Activated naive CD4-positive, alpha-beta T cell treated with anti-CD3 and anti-CD28 coated beads, Interleukin-2, amount 10 ng/mL, durations not matched to agents 7 days and 5 days (primary cell): Measurements from ENCODE around the gene GSS.
A peak's percentile ranks its signal among the peaks of the same experiment; 100 is the strongest.
"Not testable (repeated sequence)": the region's sequence is repeated elsewhere in the genome, so short reads cannot be mapped to it uniquely, and the experiment has no call there.

Source experiments
- CTCF ChIA-PET: fragments of 350-600 bp; sonication (Branson Sonifier 250); formaldehyde crosslinking; loops from one replicate; lab custom pipeline; 2021; ENCODE audit warnings: antibody characterized with exemption; lab: Charles Lee
- DNase-seq: peaks from one replicate; pipeline ENCODE4 v3.0.0-alpha.2; 2020
- H3K27ac Mint-ChIP-seq: one replicate; pipeline ENCODE4 v1.8.0; 2021; ENCODE audit warnings: mild to moderate bottlenecking, moderate library complexity, mixed read lengths
- H3K27me3 Mint-ChIP-seq: one replicate; pipeline ENCODE4 v1.8.0; 2021; ENCODE audit warnings: mild to moderate bottlenecking, mixed read lengths
- H3K36me3 Mint-ChIP-seq: one replicate; pipeline ENCODE4 v1.8.0; 2021; ENCODE audit warnings: mixed read lengths
- H3K4me1 Mint-ChIP-seq: one replicate; pipeline ENCODE4 v1.8.0; 2021; ENCODE audit warnings: mixed read lengths
- H3K4me3 Mint-ChIP-seq: one replicate; pipeline ENCODE4 v1.8.0; 2021; ENCODE audit warnings: mild to moderate bottlenecking, moderate library complexity, mixed read lengths
- H3K9me3 Mint-ChIP-seq: one replicate; pipeline ENCODE4 v1.8.0; 2021; ENCODE audit warnings: mixed read lengths

The GSS gene

GRCh38 chr20:34907616-34908469 lies 47.8 kb downstream of the GSS start:
- CTCF ChIA-PET: no interaction called here
- Mint-ChIP-seq H3K4me3 (no peak overlapping the region), H3K27ac (no peak overlapping the region), H3K4me1 (peaks cover 8% of the 10 kb centered on the region), H3K27me3 (no peaks in the 10 kb centered on the region), H3K36me3 (peaks cover 31% of the 10 kb centered on the region), H3K9me3 (no peaks in the 10 kb centered on the region)
- no peak for DNase-seq

GRCh38 chr20:34904202-34904621 lies 51.4 kb downstream of the GSS start:
- no peak for DNase-seq
- Mint-ChIP-seq H3K27me3 (no peaks in the 10 kb centered on the region), H3K9me3 (no peaks in the 10 kb centered on the region), H3K4me3 (no peak overlapping the region), H3K36me3 (peaks cover 34% of the 10 kb centered on the region), H3K27ac (no peak overlapping the region), H3K4me1 (peaks cover 8% of the 10 kb centered on the region)
- CTCF ChIA-PET: no interaction called here

GRCh38 chr20:34898731-34899130 lies 56.9 kb downstream of the GSS start:
- H3K27ac Mint-ChIP-seq, DNase-seq, H3K4me1 Mint-ChIP-seq, H3K4me3 Mint-ChIP-seq, H3K27me3 Mint-ChIP-seq, CTCF ChIA-PET, H3K9me3 Mint-ChIP-seq: not testable (repeated sequence)
- H3K36me3 Mint-ChIP-seq: peaks cover 38% of the 10 kb centered on the region

- peaks cover 33% of the 10 kb centered on the region for H3K36me3 Mint-ChIP-seq
- CTCF ChIA-PET, H3K4me1 Mint-ChIP-seq, DNase-seq, H3K9me3 Mint-ChIP-seq, H3K27me3 Mint-ChIP-seq, H3K4me3 Mint-ChIP-seq, H3K27ac Mint-ChIP-seq: not testable (repeated sequence)
Observed at GRCh38 chr20:34898129-34898528, 57.5 kb downstream of the GSS start.

GRCh38 chr20:34896086-34896621 lies 59.5 kb downstream of the GSS start:
- peaks cover 32% of the 10 kb centered on the region for H3K36me3 Mint-ChIP-seq
- H3K27me3 Mint-ChIP-seq: no peaks in the 10 kb centered on the region

GRCh38 chr20:34895465-34895864 lies 60.1 kb downstream of the GSS start:
- DNase-seq: no peak
- Mint-ChIP-seq H3K27me3 (no peaks in the 10 kb centered on the region), H3K36me3 (peaks cover 27% of the 10 kb centered on the region), H3K9me3 (no peaks in the 10 kb centered on the region), H3K27ac (no peak overlapping the region), H3K4me3 (no peak overlapping the region), H3K4me1 (peaks cover 37% of the 10 kb centered on the region)
- CTCF ChIA-PET: interaction anchor here (0.5 kb wide), 1 partner anchor 9 kb away, joined by 3 read pairs; no protein-coding TSS in a partner anchor

More at GRCh38 chr20:34896086-34896621, 59.5 kb downstream of the GSS start:
- CTCF ChIA-PET: no interaction called here
- Mint-ChIP-seq H3K4me1 (peaks cover 30% of the 10 kb centered on the region), H3K9me3 (no peaks in the 10 kb centered on the region), H3K27ac (no peak overlapping the region), H3K4me3 (no peak overlapping the region)
- no peak for DNase-seq

- no peak overlapping the region for H3K4me3 Mint-ChIP-seq
- no peak for DNase-seq
- peaks cover 27% of the 10 kb centered on the region for H3K36me3 Mint-ChIP-seq
- no peaks in the 10 kb centered on the region for H3K9me3 Mint-ChIP-seq
- no peak overlapping the region for H3K27ac Mint-ChIP-seq
- peaks cover 44% of the 10 kb centered on the region for H3K4me1 Mint-ChIP-seq
- CTCF ChIA-PET: no interaction called here
- no peaks in the 10 kb centered on the region for H3K27me3 Mint-ChIP-seq
Observed at GRCh38 chr20:34894723-34895122, 60.9 kb downstream of the GSS start.

- H3K9me3 Mint-ChIP-seq: no peaks in the 10 kb centered on the region
- CTCF ChIA-PET: interaction anchor here (3.9 kb wide), 1 partner anchor 19 kb away, joined by 20 read pairs; the partner anchor contains the start of gene GGT7
- peaks cover 46% of the 10 kb centered on the region for H3K4me1 Mint-ChIP-seq
- H3K27ac Mint-ChIP-seq: no peak overlapping the region
- no peaks in the 10 kb centered on the region for H3K27me3 Mint-ChIP-seq
- H3K4me3 Mint-ChIP-seq: no peak overlapping the region
- H3K36me3 Mint-ChIP-seq: peaks cover 29% of the 10 kb centered on the region
- no peak for DNase-seq
Observed at GRCh38 chr20:34892671-34893070, 62.9 kb downstream of the GSS start.

- Mint-ChIP-seq H3K4me1 (peaks cover 46% of the 10 kb centered on the region), H3K27ac (peak overlapping the region; percentile 59), H3K9me3 (no peaks in the 10 kb centered on the region), H3K36me3 (peaks cover 27% of the 10 kb centered on the region), H3K4me3 (no peak overlapping the region), H3K27me3 (no peaks in the 10 kb centered on the region)
- CTCF ChIA-PET: interaction anchor here (0.9 to 3.9 kb wide), 3 partner anchors 11 to 51 kb away, joined by 3 to 20 read pairs (median 3); partner anchors contain the start of gene GGT7
- DNase-seq: peak; percentile 26
Observed at GRCh38 chr20:34891166-34892062, 64.2 kb downstream of the GSS start.

GRCh38 chr20:34888468-34888867 lies 67.1 kb downstream of the GSS start:
- Mint-ChIP-seq H3K27ac (peak overlapping the region; percentile 1), H3K27me3 (no peaks in the 10 kb centered on the region), H3K4me3 (no peak overlapping the region), H3K36me3 (peaks cover 41% of the 10 kb centered on the region), H3K4me1 (peaks cover 43% of the 10 kb centered on the region), H3K9me3 (no peaks in the 10 kb centered on the region)
- CTCF ChIA-PET: interaction anchor here (0.6 to 0.7 kb wide), 2 partner anchors 67 to 212 kb away, joined by 3 to 4 read pairs; partner anchors contain the start of genes GSS and MYH7B
- no peak for DNase-seq

- no peak overlapping the region for H3K4me3 Mint-ChIP-seq
Observed at GRCh38 chr20:34887023-34887422, 68.6 kb downstream of the GSS start.

GRCh38 chr20:34886122-34886521 lies 69.5 kb downstream of the GSS start:
- CTCF ChIA-PET: interaction anchor here (0.9 kb wide), 1 partner anchor 10 kb away, joined by 5 read pairs; the partner anchor contains the start of gene ACSS2
- peaks cover 42% of the 10 kb centered on the region for H3K4me1 Mint-ChIP-seq
- no peak overlapping the region for H3K4me3 Mint-ChIP-seq

More at GRCh38 chr20:34887023-34887422, 68.6 kb downstream of the GSS start:
- Mint-ChIP-seq H3K27me3 (no peaks in the 10 kb centered on the region), H3K4me1 (peaks cover 45% of the 10 kb centered on the region), H3K27ac (no peak overlapping the region), H3K9me3 (no peaks in the 10 kb centered on the region), H3K36me3 (peaks cover 47% of the 10 kb centered on the region)
- DNase-seq: no peak
- CTCF ChIA-PET: interaction anchor here (0.5 to 1.0 kb wide), 2 partner anchors 12 to 696 kb away, joined by 3 to 4 read pairs; no protein-coding TSS in a partner anchor

GRCh38 chr20:34884260-34884659 lies 71.3 kb downstream of the GSS start:
- H3K4me1 Mint-ChIP-seq: peaks cover 28% of the 10 kb centered on the region
- no peaks in the 10 kb centered on the region for H3K9me3 Mint-ChIP-seq
- CTCF ChIA-PET: no interaction called here
- H3K4me3 Mint-ChIP-seq: no peak overlapping the region
- H3K27ac Mint-ChIP-seq: no peak overlapping the region
- DNase-seq: no peak
- no peaks in the 10 kb centered on the region for H3K27me3 Mint-ChIP-seq
- H3K36me3 Mint-ChIP-seq: peaks cover 39% of the 10 kb centered on the region

More at GRCh38 chr20:34886122-34886521, 69.5 kb downstream of the GSS start:
- DNase-seq: no peak
- H3K27ac Mint-ChIP-seq: no peak overlapping the region
- H3K27me3 Mint-ChIP-seq: no peaks in the 10 kb centered on the region
- H3K36me3 Mint-ChIP-seq: peaks cover 47% of the 10 kb centered on the region
- no peaks in the 10 kb centered on the region for H3K9me3 Mint-ChIP-seq
